HG02571 (cell line): ENCODE data around the gene BRMS1.
A peak's percentile ranks its signal among the peaks of the same experiment; 100 is the strongest.
"Not testable (repeated sequence)": the region's sequence is repeated elsewhere in the genome, so short reads cannot be mapped to it uniquely, and the experiment has no call there.

Source experiments
- ATAC-seq: cut with Tn5 transposase; IDR thresholded peaks from one replicate; pipeline ENCODE4 v1.9.1; 2021; ENCODE audit warnings: mild to moderate bottlenecking, moderate library complexity; ENCODE audit not compliant: unreplicated experiment

BRMS1 gene

GRCh38 chr11:66363805-66364535, 19.1 kb upstream of the BRMS1 start:
- no peak for ATAC-seq

GRCh38 chr11:66363187-66363601, 18.3 kb upstream of the BRMS1 start:
- ATAC-seq: no peak

DNA sequence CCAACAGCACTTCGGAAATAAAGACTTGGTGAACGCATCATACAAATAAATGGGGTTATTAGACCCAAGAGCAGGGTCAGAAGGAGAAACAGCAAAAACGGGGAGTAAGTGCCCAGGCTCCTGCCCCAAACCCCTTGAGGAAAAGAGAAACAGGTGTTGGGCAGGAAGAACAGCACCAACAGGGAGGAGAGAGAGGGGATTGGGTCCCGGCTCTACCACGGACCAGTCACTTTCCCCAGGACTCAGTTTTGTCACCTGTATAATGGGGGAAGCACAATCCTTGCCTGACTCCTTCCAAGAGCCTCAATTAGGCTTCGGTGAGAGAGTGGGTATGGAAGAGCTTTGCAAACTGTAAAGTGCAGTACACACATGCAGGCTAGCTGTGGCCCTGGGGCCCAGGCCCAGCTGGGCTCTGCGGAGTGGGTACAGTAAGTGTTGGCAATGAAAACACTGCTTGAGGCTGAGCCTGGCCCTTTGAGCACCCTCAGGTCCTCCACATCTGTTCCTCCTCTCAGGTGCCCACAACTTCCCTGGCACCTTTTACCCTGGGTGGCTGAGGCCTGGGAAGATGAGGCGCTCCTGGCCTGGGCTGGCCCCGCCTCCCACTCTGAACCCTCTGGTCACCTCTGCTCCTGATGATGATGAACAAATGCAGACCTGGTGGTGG, 17.7 kb upstream of the BRMS1 start:
- ATAC-seq: no peak

GRCh38 chr11:66361502-66361941, 16.6 kb upstream of the BRMS1 start:
- no peak for ATAC-seq

- ATAC-seq: no peak
Measured at GRCh38 chr11:66360406-66361073, 15.6 kb upstream of the BRMS1 start.

- no peak for ATAC-seq
Measured at GRCh38 chr11:66359662-66360087, 14.8 kb upstream of the BRMS1 start.

- not testable (repeated sequence) for ATAC-seq
Measured at GRCh38 chr11:66350560-66351235, 5.8 kb upstream of the BRMS1 start.

DNA sequence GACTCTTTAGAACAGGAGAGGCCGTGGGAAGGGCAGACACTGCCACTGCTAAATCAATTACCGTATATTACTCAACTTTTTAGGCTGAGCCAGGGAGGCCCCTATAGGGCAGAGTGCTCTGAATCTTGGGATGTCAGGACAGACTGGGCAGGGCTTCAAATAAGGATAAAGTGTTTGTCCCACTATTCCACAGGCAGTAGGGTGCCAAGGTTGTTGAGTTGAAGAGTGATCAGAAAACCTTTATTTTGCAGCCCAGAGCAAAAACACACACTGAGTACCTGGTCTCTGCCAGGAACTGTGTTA, 4.1 kb upstream of the BRMS1 start:
- ATAC-seq: no peak

GRCh38 chr11:66347425-66348276, 2.7 kb upstream of the BRMS1 start, which contains the start of gene B4GAT1:
Gene B4GAT1 (minus strand): TSS chr11:66347629. CDS start chr11:66347545, 84 bp downstream.
- ATAC-seq: no peak

- no peak for ATAC-seq
Measured at GRCh38 chr11:66346476-66347424, 1.8 kb upstream of the BRMS1 start.

GRCh38 chr11:66345316-66345649, 379 bp upstream of the BRMS1 start:
- peak; percentile 4 for ATAC-seq

DNA sequence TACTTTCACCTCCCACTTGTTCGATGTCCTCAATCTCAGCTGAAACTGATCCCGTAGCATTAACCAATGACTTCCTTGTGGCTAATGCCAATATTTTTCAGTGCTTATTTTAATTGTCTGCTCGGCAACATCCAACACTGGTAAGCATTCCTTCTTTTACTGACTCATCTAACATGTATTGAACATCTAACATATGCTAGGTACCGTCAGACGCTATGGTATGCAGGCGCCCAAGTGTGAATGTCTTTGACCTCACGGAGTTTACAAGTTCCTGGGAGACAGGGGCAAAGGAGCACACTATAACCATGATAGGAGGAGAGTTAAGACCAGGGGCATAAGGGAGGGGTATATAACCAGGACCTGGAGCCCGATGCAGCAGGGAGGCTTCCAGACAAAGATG, 1.7 kb downstream of the BRMS1 start:
- no peak for ATAC-seq

- ATAC-seq: no peak
Measured at GRCh38 chr11:66341502-66342126, 3.3 kb downstream of the BRMS1 start.

DNA sequence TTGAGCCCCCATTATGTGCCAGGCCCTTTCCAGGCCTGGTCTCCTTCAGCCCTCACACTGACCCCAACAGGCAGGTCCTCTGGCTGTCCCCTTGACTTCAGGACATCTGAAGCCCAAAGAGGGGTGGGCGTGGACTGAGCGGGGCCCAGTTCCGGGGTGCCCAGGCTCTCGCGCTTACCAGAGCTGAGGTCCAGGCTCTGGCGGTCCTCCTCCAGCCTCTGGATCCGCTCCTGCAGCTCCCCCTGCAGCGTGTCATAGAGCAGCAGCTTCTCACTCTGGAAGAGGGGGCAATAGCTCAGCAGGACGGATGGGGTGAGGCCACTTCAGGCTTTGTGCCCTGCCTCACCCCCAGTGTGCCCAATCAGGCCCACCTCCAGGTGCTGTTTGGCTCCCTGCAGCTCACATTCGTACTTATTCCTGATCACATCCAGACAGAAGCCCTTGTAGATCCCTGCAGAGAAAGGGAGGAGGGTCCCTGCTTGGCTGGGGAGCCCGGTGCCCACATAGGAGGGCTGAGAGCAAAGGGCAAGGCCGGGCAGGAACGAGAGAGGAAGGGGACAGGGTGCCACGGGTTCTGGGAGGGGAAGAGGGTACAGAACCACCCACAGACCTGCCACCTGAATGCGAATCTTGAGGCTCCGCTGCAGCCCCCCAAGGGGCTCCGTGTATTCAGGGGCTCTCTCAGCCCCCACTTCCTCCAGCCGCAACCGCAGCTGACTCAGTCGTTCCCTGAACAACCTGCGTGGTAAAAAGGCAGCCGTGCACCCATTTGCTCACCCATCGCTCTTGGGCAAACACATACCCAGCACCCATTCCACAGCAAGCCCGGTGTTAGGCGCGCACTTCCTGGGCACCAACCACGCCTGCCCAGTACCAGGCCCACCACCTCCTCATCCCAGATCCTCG, 4.1 kb downstream of the BRMS1 start:
- no peak for ATAC-seq

GRCh38 chr11:66339686-66340483, 5.0 kb downstream of the BRMS1 start:
- no peak for ATAC-seq

GRCh38 chr11:66339162-66339675, 5.7 kb downstream of the BRMS1 start:
- ATAC-seq: no peak
